Measurements from ENCODE around the gene HOXB5.

Gene HOXB5

GRCh38 chr17:48584223-48584741, 9.3 kb downstream of the HOXB5 start:
- no peak for TF ChIP-seq CTCF (IDR thresholded peaks at IDR 0.05)

GRCh38 chr17:48583708-48584222, 9.8 kb downstream of the HOXB5 start:
- no peak for TF ChIP-seq CTCF (IDR thresholded peaks at IDR 0.05)

GRCh38 chr17:48582750-48583069, 10.9 kb downstream of the HOXB5 start:
- TF ChIP-seq CTCF (IDR thresholded peaks at IDR 0.05): no peak

GRCh38 chr17:48579760-48580554, 13.6 kb downstream of the HOXB5 start:
- no peak for TF ChIP-seq CTCF (IDR thresholded peaks at IDR 0.05)

- TF ChIP-seq CTCF (IDR thresholded peaks at IDR 0.05): no peak
These were observed 14.2 kb downstream of the HOXB5 start for GRCh38 chr17:48579471-48579759.

- TF ChIP-seq CTCF (IDR thresholded peaks at IDR 0.05): no peak
These were observed 14.7 kb downstream of the HOXB5 start for GRCh38 chr17:48578616-48579470.

- no peak for TF ChIP-seq CTCF (IDR thresholded peaks at IDR 0.05)
These were observed 15.5 kb downstream of the HOXB5 start, which contains the start of gene HOXB4 for GRCh38 chr17:48577946-48578615. Gene HOXB4, minus strand, starts transcription at chr17:48578350. Its CDS starts 31 bp downstream, at chr17:48578319.

Measured in LNCAP (cell line).